ENCODE data around the gene FLVCR1.

DNA sequence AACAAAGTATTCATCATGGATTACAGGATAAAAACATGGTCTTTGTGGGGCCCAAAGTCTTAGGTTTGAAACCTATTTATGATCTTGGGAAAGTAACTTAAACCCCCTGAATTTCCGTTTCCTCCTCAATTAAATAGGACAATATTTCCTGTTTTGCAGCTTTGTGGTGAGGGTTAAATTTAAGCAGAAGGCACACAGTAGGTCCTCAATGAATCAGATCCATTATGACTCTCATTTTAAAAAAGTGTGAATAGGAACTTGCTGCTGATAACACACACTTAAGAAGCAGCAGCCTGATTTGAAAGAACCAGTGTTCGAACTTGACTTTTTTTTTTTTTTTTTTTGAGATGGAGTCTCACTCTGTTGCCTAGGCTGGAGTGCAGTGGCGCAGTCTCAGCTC, 50.9 kb downstream of the FLVCR1 start:
- TF ChIP-seq, protein P1, sequence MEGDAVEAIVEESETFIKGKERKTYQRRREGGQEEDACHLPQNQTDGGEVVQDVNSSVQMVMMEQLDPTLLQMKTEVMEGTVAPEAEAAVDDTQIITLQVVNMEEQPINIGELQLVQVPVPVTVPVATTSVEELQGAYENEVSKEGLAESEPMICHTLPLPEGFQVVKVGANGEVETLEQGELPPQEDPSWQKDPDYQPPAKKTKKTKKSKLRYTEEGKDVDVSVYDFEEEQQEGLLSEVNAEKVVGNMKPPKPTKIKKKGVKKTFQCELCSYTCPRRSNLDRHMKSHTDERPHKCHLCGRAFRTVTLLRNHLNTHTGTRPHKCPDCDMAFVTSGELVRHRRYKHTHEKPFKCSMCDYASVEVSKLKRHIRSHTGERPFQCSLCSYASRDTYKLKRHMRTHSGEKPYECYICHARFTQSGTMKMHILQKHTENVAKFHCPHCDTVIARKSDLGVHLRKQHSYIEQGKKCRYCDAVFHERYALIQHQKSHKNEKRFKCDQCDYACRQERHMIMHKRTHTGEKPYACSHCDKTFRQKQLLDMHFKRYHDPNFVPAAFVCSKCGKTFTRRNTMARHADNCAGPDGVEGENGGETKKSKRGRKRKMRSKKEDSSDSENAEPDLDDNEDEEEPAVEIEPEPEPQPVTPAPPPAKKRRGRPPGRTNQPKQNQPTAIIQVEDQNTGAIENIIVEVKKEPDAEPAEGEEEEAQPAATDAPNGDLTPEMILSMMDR (conservative IDR thresholded peaks at IDR 0.05), result no peak
- TF ChIP-seq ZFX (IDR thresholded peaks at IDR 0.05), result no peak
